ENCODE measurements around the gene INPP5E.

DNA sequence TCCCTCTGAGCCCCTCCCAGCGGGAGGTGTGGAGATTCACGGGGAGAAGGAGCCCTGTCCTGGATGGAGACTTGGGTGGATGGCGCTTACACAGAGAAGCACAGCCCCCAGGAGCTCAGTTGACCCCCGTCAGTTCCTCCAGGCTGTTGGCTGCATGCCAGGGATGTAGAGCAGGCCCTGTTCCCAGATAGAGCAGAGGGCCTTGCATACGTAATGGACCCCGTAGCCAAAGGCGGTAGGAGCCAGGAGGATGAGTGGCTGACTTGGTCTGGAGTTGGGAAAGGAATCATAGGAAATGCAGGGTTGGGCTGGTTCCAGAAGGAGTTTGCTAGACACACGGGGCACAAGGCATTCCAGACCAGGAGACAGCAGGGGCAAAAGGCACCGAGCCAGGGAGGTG, 26.7 kb downstream of the INPP5E start:
- TF ChIP-seq, protein P1, sequence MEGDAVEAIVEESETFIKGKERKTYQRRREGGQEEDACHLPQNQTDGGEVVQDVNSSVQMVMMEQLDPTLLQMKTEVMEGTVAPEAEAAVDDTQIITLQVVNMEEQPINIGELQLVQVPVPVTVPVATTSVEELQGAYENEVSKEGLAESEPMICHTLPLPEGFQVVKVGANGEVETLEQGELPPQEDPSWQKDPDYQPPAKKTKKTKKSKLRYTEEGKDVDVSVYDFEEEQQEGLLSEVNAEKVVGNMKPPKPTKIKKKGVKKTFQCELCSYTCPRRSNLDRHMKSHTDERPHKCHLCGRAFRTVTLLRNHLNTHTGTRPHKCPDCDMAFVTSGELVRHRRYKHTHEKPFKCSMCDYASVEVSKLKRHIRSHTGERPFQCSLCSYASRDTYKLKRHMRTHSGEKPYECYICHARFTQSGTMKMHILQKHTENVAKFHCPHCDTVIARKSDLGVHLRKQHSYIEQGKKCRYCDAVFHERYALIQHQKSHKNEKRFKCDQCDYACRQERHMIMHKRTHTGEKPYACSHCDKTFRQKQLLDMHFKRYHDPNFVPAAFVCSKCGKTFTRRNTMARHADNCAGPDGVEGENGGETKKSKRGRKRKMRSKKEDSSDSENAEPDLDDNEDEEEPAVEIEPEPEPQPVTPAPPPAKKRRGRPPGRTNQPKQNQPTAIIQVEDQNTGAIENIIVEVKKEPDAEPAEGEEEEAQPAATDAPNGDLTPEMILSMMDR (IDR thresholded peaks at IDR 0.05; ENCODE audit: low read length), result no peak
- no peak for TF ChIP-seq EZH2 (IDR thresholded peaks at IDR 0.05; ENCODE audit: borderline replicate concordance, low read length)
